Epithelial cell of proximal tubule (primary cell): ENCODE measurements around the gene GAS2L1. TPM values are rescaled to one million over a fixed set of nuclear protein-coding genes. Genes with fewer than 3 reads are reported as not detected.
"Not testable (repeated sequence)": the region's sequence is repeated elsewhere in the genome, so short reads cannot be mapped to it uniquely, and the experiment has no call there.

Experiments used
- DNase-seq: peaks from one replicate; pipeline ENCODE4 v3.0.0-alpha.2; 2011; ENCODE audit warnings: low read depth
- H3K4me3 ChIP-seq: 2 replicates; pipeline ENCODE4 v1.5.1; 2011; ENCODE audit warnings: low read depth, mild to moderate bottlenecking, low read length
- CTCF ChIP-seq: conservative IDR thresholded peaks from 2 replicates; pipeline ENCODE4 v1.5.1; 2012; ENCODE audit warnings: low read depth, mild to moderate bottlenecking, low read length
- total RNA-seq: library from RNA; depleted of rRNA; stranded (reverse); fragments of >200 nt; gene quantifications from 2 replicates; pipeline ENCODE4 v1.2.3, GENCODE V29; 2015

Gene GAS2L1
- total RNA-seq, 1 donor from 2014 or later, result 31.4 TPM

DNA sequence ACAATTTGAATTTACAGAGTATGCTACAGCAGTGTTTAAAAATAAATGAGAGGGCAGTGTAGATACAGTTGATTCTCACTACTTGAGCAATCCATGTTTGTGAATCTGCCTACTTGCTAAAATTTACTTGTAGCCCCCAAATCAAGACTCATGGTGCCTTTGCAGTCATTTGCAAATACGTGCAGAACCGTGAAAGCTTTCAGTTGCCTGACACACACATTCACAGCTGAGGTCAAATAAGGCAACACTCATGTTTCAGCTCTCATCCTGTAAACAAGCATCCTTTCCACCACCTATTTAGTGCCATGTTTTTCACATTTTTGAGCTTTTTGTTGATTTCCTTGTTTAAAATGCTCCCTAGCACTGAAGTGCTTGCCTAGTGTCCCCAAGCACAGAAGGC lies 41.6 kb downstream of the GAS2L1 start:
- no peak overlapping the region for H3K4me3 ChIP-seq
- TF ChIP-seq CTCF, result no peak
- DNase-seq, result no peak

DNA sequence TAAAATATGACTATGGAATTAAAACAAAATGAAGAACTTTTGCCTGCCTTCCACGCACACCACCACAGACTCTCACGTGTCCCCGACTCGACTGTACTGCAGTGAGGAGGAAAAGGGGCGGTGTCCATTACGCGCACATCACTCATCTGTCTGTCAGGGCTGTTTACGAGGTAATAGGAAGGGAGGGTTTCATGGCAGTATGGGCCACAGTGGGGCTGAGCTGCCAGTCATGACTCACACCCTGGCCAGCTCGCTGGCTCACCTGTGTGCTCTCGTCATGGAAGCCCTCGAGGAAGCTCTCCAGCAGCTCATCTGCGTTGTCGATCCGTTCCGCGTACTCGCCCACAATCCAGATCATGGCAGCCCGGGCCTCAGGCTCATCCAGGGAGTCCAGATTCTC lies 42.5 kb downstream of the GAS2L1 start:
- DNase-seq, result no peak
- TF ChIP-seq CTCF, result no peak

DNA sequence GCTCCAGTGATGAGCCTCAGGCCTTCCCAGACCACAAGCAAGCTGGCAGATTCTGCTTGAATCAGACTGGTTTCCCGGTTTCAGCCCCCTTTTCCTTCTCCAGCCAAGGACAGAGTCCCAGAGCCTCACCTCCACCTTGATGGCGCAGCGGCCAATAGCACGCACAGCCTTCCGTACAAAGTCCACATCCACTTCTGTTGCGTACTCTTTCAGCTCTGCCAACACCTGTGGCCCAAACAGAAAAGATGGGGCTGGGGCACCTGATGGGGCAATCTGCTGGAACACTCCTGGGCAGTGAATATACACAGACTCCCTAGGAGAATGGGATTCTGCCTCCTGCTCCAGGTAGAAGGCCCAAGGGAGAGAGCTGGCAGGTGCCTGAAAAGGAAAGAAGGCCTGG lies 44.6 kb downstream of the GAS2L1 start:
- no peak overlapping the region for H3K4me3 ChIP-seq
- DNase-seq, result no peak
- no peak for TF ChIP-seq CTCF

More for the DNA sequence above, 42.5 kb downstream of the GAS2L1 start:
- H3K4me3 ChIP-seq, result no peak overlapping the region

DNA sequence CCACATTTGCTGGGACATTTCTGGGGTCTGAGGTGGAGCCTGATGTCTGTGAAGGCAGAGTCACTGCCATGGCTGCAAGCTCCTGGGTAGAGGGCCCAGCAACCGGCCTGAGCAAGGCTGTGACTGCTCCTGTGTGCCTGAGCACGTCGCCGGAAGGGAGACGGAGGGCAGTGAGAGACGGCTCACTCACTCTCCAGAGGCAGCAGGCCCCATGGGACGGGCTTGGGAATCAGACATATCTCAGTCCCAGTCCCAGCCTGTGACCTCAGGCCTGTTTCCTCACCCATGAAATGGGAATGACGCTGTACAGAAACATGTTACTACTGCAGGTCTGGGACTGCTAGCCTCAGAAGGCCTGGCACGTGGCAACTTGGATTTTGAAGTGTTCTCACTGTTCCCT lies 45.4 kb downstream of the GAS2L1 start:
- H3K4me3 ChIP-seq, result no peak overlapping the region
- DNase-seq, result no peak
- TF ChIP-seq CTCF, result no peak

DNA sequence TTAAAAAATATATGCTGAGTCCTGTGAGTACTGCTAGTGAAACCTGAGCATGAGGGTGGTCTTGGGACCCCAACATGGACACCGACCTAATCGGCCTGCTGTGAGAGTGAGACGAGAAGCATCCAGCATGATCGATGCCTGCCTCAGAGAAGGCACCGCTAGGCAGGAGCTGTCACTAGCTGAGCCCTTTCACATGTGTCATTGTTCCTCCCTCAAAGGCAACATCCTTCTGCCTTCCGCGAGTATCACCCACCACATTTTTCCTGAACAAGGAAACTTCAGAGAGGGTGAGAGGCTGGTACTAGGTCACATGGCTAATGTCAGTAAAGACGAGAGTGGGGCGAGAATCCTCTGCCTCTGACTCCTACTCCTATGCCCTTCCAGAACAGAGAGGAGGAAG lies 46.3 kb downstream of the GAS2L1 start:
- H3K4me3 ChIP-seq, result no peak overlapping the region
- no peak for TF ChIP-seq CTCF
- DNase-seq, result no peak

- TF ChIP-seq CTCF, result no peak
- H3K4me3 ChIP-seq, result no peak overlapping the region
- no peak for DNase-seq
Observed at GRCh38 chr22:29353286-29353685, 46.8 kb downstream of the GAS2L1 start.

DNA sequence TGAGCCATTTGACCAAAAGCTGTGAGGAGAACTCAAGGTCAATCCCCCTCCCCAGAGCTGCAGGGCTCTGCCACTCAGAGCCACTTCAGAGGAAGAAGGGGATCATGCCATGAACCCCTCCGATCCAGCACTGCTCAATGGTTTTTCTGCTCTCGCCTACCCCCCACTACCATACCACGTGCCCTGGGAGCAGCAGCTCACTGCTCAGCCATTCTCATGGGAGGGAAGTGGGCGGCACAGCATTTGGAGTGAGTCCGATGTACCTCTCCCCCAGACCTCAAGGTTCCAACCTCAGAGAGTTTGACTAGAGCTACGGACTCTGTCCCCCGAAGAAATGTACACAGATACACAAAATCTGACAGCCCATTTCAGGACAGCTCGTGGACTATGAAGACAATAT lies 47.4 kb downstream of the GAS2L1 start:
- no peak overlapping the region for H3K4me3 ChIP-seq
- TF ChIP-seq CTCF, result no peak
- DNase-seq, result no peak

GRCh38 chr22:29357193-29357890 lies 50.9 kb downstream of the GAS2L1 start:
- not testable (repeated sequence) for H3K4me3 ChIP-seq, DNase-seq
